Activated T-helper 1 cell treated with anti-CD3 and anti-CD28 coated beads, Interleukin-12 subunit alpha, Interleukin-12 subunit beta, Interleukin-2, Interleukin-4 antibody, amounts not matched to agents 30 ng/mL and 10 ng/mL and 1 ng/mL, durations not matched to agents 14 hours and 24 hours and 36 hours (primary cell): Measurements from ENCODE around the gene PAPPA2. TPM values are rescaled to one million over a fixed set of nuclear protein-coding genes. Genes with fewer than 3 reads are reported as not detected.
"Not testable (repeated sequence)": the region's sequence is repeated elsewhere in the genome, so short reads cannot be mapped to it uniquely, and the experiment has no call there.

ENCODE experiments used
- DNase-seq: peaks from one replicate; pipeline ENCODE4 v3.0.0; 2021; ENCODE audit warnings: low spot score
- H3K27ac Mint-ChIP-seq: one replicate; pipeline ENCODE4 v1.8.0; 2021; ENCODE audit warnings: mild to moderate bottlenecking, mixed read lengths
- H3K27me3 Mint-ChIP-seq: one replicate; pipeline ENCODE4 v1.8.0; 2022; ENCODE audit warnings: mild to moderate bottlenecking, moderate library complexity, mixed read lengths; ENCODE audit not compliant: insufficient read depth
- H3K36me3 Mint-ChIP-seq: one replicate; pipeline ENCODE4 v1.8.0; 2021; ENCODE audit warnings: low read depth, mixed read lengths
- H3K4me1 Mint-ChIP-seq: one replicate; pipeline ENCODE4 v1.8.0; 2021; ENCODE audit warnings: low read depth, mixed read lengths
- H3K4me3 Mint-ChIP-seq: one replicate; pipeline ENCODE4 v1.8.0; 2021; ENCODE audit warnings: mild to moderate bottlenecking, moderate library complexity, mixed read lengths
- H3K9me3 Mint-ChIP-seq: one replicate; pipeline ENCODE4 v1.8.0; 2021; ENCODE audit warnings: mixed read lengths
- intact Hi-C: fragments of 100-400 bp; cut with micrococcal nuclease; formaldehyde crosslinking; loops from one replicate; pipeline ENCODE4 v1.15.1; 2024
- total RNA-seq: library from RNA; stranded (reverse); gene quantifications from 2 replicates; pipeline ENCODE4 v1.2.3, GENCODE V29; 2022

Gene PAPPA2
- total RNA-seq, 1 donor from 2014 or later: 0.10 TPM

GRCh38 chr1:176561761-176562160, 98.8 kb downstream of the PAPPA2 start:
- H3K9me3 Mint-ChIP-seq, H3K27ac Mint-ChIP-seq, H3K36me3 Mint-ChIP-seq, intact Hi-C loops, H3K4me1 Mint-ChIP-seq, H3K27me3 Mint-ChIP-seq, DNase-seq, H3K4me3 Mint-ChIP-seq: not testable (repeated sequence)

GRCh38 chr1:176566004-176566975, 103.3 kb downstream of the PAPPA2 start:
- Mint-ChIP-seq H3K4me1 (no peaks in the 10 kb centered on the region), H3K9me3 (no peaks in the 10 kb centered on the region), H3K27me3 (no peaks in the 10 kb centered on the region), H3K27ac (no peak overlapping the region), H3K4me3 (no peak overlapping the region), H3K36me3 (no peaks in the 10 kb centered on the region)
- intact Hi-C loops: no loop called here
- DNase-seq: no peak

- H3K9me3 Mint-ChIP-seq: no peaks in the 10 kb centered on the region
- no peak overlapping the region for H3K4me3 Mint-ChIP-seq
- no peak overlapping the region for H3K27ac Mint-ChIP-seq
- no peaks in the 10 kb centered on the region for H3K4me1 Mint-ChIP-seq
- intact Hi-C loops: no loop called here
- no peaks in the 10 kb centered on the region for H3K27me3 Mint-ChIP-seq
- no peaks in the 10 kb centered on the region for H3K36me3 Mint-ChIP-seq
- no peak for DNase-seq
Observed at GRCh38 chr1:176567190-176567794, 104.3 kb downstream of the PAPPA2 start.

GRCh38 chr1:176568185-176568584, 105.2 kb downstream of the PAPPA2 start:
- H3K4me1 Mint-ChIP-seq: no peaks in the 10 kb centered on the region
- no peaks in the 10 kb centered on the region for H3K36me3 Mint-ChIP-seq
- no peak overlapping the region for H3K4me3 Mint-ChIP-seq
- no peaks in the 10 kb centered on the region for H3K27me3 Mint-ChIP-seq
- no peaks in the 10 kb centered on the region for H3K9me3 Mint-ChIP-seq
- intact Hi-C loops: no loop called here
- H3K27ac Mint-ChIP-seq: no peak overlapping the region
- no peak for DNase-seq

GRCh38 chr1:176574756-176575155, 111.8 kb downstream of the PAPPA2 start:
- Mint-ChIP-seq H3K27me3 (no peaks in the 10 kb centered on the region), H3K27ac (no peak overlapping the region), H3K4me3 (no peak overlapping the region), H3K9me3 (no peaks in the 10 kb centered on the region), H3K36me3 (no peaks in the 10 kb centered on the region), H3K4me1 (no peaks in the 10 kb centered on the region)
- DNase-seq: no peak
- intact Hi-C loops: no loop called here

GRCh38 chr1:176575991-176576390, 113.0 kb downstream of the PAPPA2 start:
- no peaks in the 10 kb centered on the region for H3K36me3 Mint-ChIP-seq
- H3K27me3 Mint-ChIP-seq: no peaks in the 10 kb centered on the region
- H3K27ac Mint-ChIP-seq: no peak overlapping the region
- no peak overlapping the region for H3K4me3 Mint-ChIP-seq
- DNase-seq: no peak
- no peaks in the 10 kb centered on the region for H3K4me1 Mint-ChIP-seq
- intact Hi-C loops: no loop called here
- no peaks in the 10 kb centered on the region for H3K9me3 Mint-ChIP-seq

- DNase-seq: no peak
- Mint-ChIP-seq H3K36me3 (no peaks in the 10 kb centered on the region), H3K27ac (no peak overlapping the region), H3K4me1 (no peaks in the 10 kb centered on the region), H3K9me3 (no peaks in the 10 kb centered on the region), H3K4me3 (no peak overlapping the region), H3K27me3 (peaks cover 3% of the 10 kb centered on the region)
- intact Hi-C loops: no loop called here
Observed at GRCh38 chr1:176576670-176577069, 113.7 kb downstream of the PAPPA2 start.

GRCh38 chr1:176577646-176578197, 114.7 kb downstream of the PAPPA2 start:
- intact Hi-C loops: no loop called here
- DNase-seq: no peak
- H3K27me3 Mint-ChIP-seq: peaks cover 3% of the 10 kb centered on the region
- H3K9me3 Mint-ChIP-seq: no peaks in the 10 kb centered on the region
- no peaks in the 10 kb centered on the region for H3K36me3 Mint-ChIP-seq
- no peaks in the 10 kb centered on the region for H3K4me1 Mint-ChIP-seq
- no peak overlapping the region for H3K4me3 Mint-ChIP-seq
- no peak overlapping the region for H3K27ac Mint-ChIP-seq

GRCh38 chr1:176579087-176579486, 116.1 kb downstream of the PAPPA2 start:
- Mint-ChIP-seq H3K27ac (no peak overlapping the region), H3K27me3 (peaks cover 3% of the 10 kb centered on the region), H3K9me3 (no peaks in the 10 kb centered on the region), H3K36me3 (no peaks in the 10 kb centered on the region), H3K4me3 (no peak overlapping the region), H3K4me1 (no peaks in the 10 kb centered on the region)
- DNase-seq: no peak
- intact Hi-C loops: no loop called here

GRCh38 chr1:176595217-176595616, 132.2 kb downstream of the PAPPA2 start:
- Mint-ChIP-seq H3K4me1 (no peaks in the 10 kb centered on the region), H3K36me3 (no peaks in the 10 kb centered on the region), H3K27me3 (no peaks in the 10 kb centered on the region), H3K27ac (no peak overlapping the region), H3K4me3 (no peak overlapping the region), H3K9me3 (no peaks in the 10 kb centered on the region)
- intact Hi-C loops: no loop called here
- DNase-seq: no peak

- intact Hi-C loops: no loop called here
- Mint-ChIP-seq H3K36me3 (no peaks in the 10 kb centered on the region), H3K27ac (no peak overlapping the region), H3K4me1 (no peaks in the 10 kb centered on the region), H3K4me3 (no peak overlapping the region), H3K9me3 (no peaks in the 10 kb centered on the region), H3K27me3 (no peaks in the 10 kb centered on the region)
- no peak for DNase-seq
Observed at GRCh38 chr1:176601348-176601747, 138.4 kb downstream of the PAPPA2 start.

GRCh38 chr1:176602388-176603004, 139.5 kb downstream of the PAPPA2 start:
- Mint-ChIP-seq H3K4me3 (no peak overlapping the region), H3K27me3 (no peaks in the 10 kb centered on the region), H3K9me3 (no peaks in the 10 kb centered on the region), H3K36me3 (no peaks in the 10 kb centered on the region), H3K27ac (no peak overlapping the region), H3K4me1 (no peaks in the 10 kb centered on the region)
- DNase-seq: no peak
- intact Hi-C loops: no loop called here

- Mint-ChIP-seq H3K4me3 (no peak overlapping the region), H3K36me3 (no peaks in the 10 kb centered on the region), H3K27me3 (no peaks in the 10 kb centered on the region), H3K9me3 (no peaks in the 10 kb centered on the region), H3K27ac (no peak overlapping the region), H3K4me1 (no peaks in the 10 kb centered on the region)
- intact Hi-C loops: no loop called here
- no peak for DNase-seq
Observed at GRCh38 chr1:176603696-176604095, 140.7 kb downstream of the PAPPA2 start.
